GM23338 (cell line): ENCODE measurements around the gene OR12D1. TPM values are rescaled to one million over a fixed set of nuclear protein-coding genes. Genes with fewer than 3 reads are reported as not detected.

Experiments used
- ATAC-seq: fragments of 200-7000 bp; cut with Tn5 transposase; 3 replicates; pipeline ENCODE4 v1.9.1; 2020
- DNase-seq: peaks from one replicate; pipeline ENCODE4 v3.0.0-alpha.2; 2015; ENCODE audit warnings: low spot score
- H2AFZ ChIP-seq: fragments of 200-600 bp; sonication (generic); 2 replicates; pipeline ENCODE4 v1.8.0; 2016; ENCODE audit warnings: antibody characterized with exemption, mild to moderate bottlenecking, moderate library complexity
- H3F3A ChIP-seq: fragments of 200-600 bp; sonication (generic); replicated peaks from 2 replicates; pipeline ENCODE4 v1.8.0; 2017; ENCODE audit warnings: antibody characterized with exemption, mixed run types, low read depth
- H3K27ac ChIP-seq: fragments of 200-600 bp; sonication (generic); 2 replicates; pipeline ENCODE4 v1.6.1; 2016; ENCODE audit warnings: low read depth
- H3K27me3 ChIP-seq: fragments of 200-600 bp; sonication (generic); 2 replicates; pipeline ENCODE4 v1.8.0; 2016; ENCODE audit warnings: mild to moderate bottlenecking, mixed run types, moderate library complexity; ENCODE audit not compliant: insufficient read depth
- H3K36me3 ChIP-seq: fragments of 200-600 bp; sonication (generic); 2 replicates; pipeline ENCODE4 v1.8.0; 2016; ENCODE audit warnings: mild to moderate bottlenecking; ENCODE audit not compliant: insufficient read depth
- H3K4me1 ChIP-seq: fragments of 200-600 bp; sonication (generic); 2 replicates; pipeline ENCODE4 v1.8.0; 2016; ENCODE audit warnings: mild to moderate bottlenecking, moderate library complexity; ENCODE audit not compliant: insufficient read depth
- H3K4me2 ChIP-seq: fragments of 200-600 bp; sonication (generic); 2 replicates; pipeline ENCODE4 v1.7.1; 2017; ENCODE audit warnings: mixed run types
- H3K4me3 ChIP-seq: fragments of 200-600 bp; sonication (generic); 2 replicates; pipeline ENCODE4 v1.6.1; 2016; ENCODE audit warnings: mixed run types
- H3K79me2 ChIP-seq: fragments of 200-600 bp; sonication (generic); replicated peaks from 2 replicates; pipeline ENCODE4 v1.8.0; 2017; ENCODE audit warnings: mild to moderate bottlenecking; ENCODE audit not compliant: insufficient read depth
- H3K9me2 ChIP-seq: fragments of 200-600 bp; sonication (generic); 2 replicates; pipeline ENCODE4 v1.8.0; 2017; ENCODE audit not compliant: insufficient read depth
- H4K20me1 ChIP-seq: fragments of 200-600 bp; sonication (generic); replicated peaks from 2 replicates; pipeline ENCODE4 v1.8.0; 2017; ENCODE audit warnings: mild to moderate bottlenecking; ENCODE audit not compliant: insufficient read depth
- H3K27ac Mint-ChIP-seq: 2 replicates; pipeline ENCODE4 v1.8.0; 2020; ENCODE audit warnings: inconsistent platforms, mild to moderate bottlenecking, moderate library complexity, mixed read lengths
- H3K27me3 Mint-ChIP-seq: 3 replicates; pipeline ENCODE4 v1.8.0; 2022; ENCODE audit warnings: low read depth, mild to moderate bottlenecking, moderate library complexity, mixed read lengths, inconsistent platforms; ENCODE audit not compliant: insufficient read depth, poor library complexity
- H3K36me3 Mint-ChIP-seq: 3 replicates; pipeline ENCODE4 v1.8.0; 2021; ENCODE audit warnings: low read depth, mild to moderate bottlenecking, inconsistent platforms, moderate library complexity, mixed read lengths
- H3K4me1 Mint-ChIP-seq: 3 replicates; pipeline ENCODE4 v1.8.0; 2020; ENCODE audit warnings: mild to moderate bottlenecking, inconsistent platforms, mixed read lengths
- H3K4me3 Mint-ChIP-seq: 3 replicates; pipeline ENCODE4 v1.8.0; 2021; ENCODE audit warnings: moderate library complexity, mild to moderate bottlenecking, inconsistent platforms, mixed read lengths
- H3K9me3 Mint-ChIP-seq: 3 replicates; pipeline ENCODE4 v1.8.0; 2020; ENCODE audit warnings: moderate library complexity, mild to moderate bottlenecking, inconsistent platforms, mixed read lengths
- CREB1 ChIP-seq: fragments of 250-450 bp; sonication (Bioruptor Pico); IDR thresholded peaks from 2 replicates; pipeline ENCODE4 v1.5.0; 2020; ENCODE audit warnings: low read depth, mild to moderate bottlenecking, moderate library complexity
- CTCF ChIP-seq, 2 experiments: fragments of 200-600 bp in 1 of 2; sonication (generic) in 1 of 2; conservative IDR thresholded peaks; 2 replicates each; pipeline versions ENCODE4 v1.5.1 to v1.6.1; 2016 to 2017; ENCODE audit warnings: antibody characterized with exemption in 2 of 2, low read depth in 2 of 2, mild to moderate bottlenecking in 2 of 2, moderate library complexity in 1 of 2
- EZH2 ChIP-seq: fragments of 200-600 bp; sonication (generic); IDR thresholded peaks from one replicate; pipeline ENCODE4 v1.8.0; 2017; ENCODE audit warnings: antibody characterized with exemption, mild to moderate bottlenecking, low read depth; ENCODE audit not compliant: unreplicated experiment
- JUNB ChIP-seq: IDR thresholded peaks from one replicate; pipeline ENCODE4 v1.6.1; 2016; ENCODE audit warnings: antibody characterized with exemption; ENCODE audit not compliant: unreplicated experiment
- NANOG ChIP-seq: IDR thresholded peaks from 2 replicates; pipeline ENCODE4 v1.6.1; 2016; ENCODE audit warnings: antibody characterized with exemption, borderline replicate concordance
- POLR2AphosphoS5 ChIP-seq: IDR thresholded peaks from 2 replicates; pipeline ENCODE4 v1.6.1; 2016; ENCODE audit warnings: antibody characterized with exemption, low read depth
- STAT1 ChIP-seq: IDR thresholded peaks from one replicate; pipeline ENCODE4 v1.6.1; 2016; ENCODE audit warnings: antibody characterized with exemption; ENCODE audit not compliant: unreplicated experiment
- ZNF114 ChIP-seq: fragments of 250-450 bp; sonication (Bioruptor Pico); IDR thresholded peaks from 2 replicates; pipeline ENCODE4 v1.5.0; 2020; ENCODE audit warnings: mild to moderate bottlenecking, moderate library complexity
- ZNF331 ChIP-seq: fragments of 250-450 bp; sonication (Bioruptor Pico); IDR thresholded peaks from 2 replicates; pipeline ENCODE4 v1.5.0; 2020; ENCODE audit warnings: low read depth, mild to moderate bottlenecking, moderate library complexity
- polyA plus RNA-seq: library from polyadenylated mRNA; unstranded; fragments of >200 nt; fragmentation: Nextera tagmentation; extraction: Ambion mirVana; gene quantifications from 2 replicates; pipeline ENCODE4 v1.2.1, GENCODE V29; 2016
- total RNA-seq: library from RNA; depleted of rRNA; stranded (reverse); fragments of >200 nt; shearing (Covaris generic); gene quantifications from 2 replicates; pipeline ENCODE4 v1.2.3, GENCODE V29; 2014
- TF ChIP-seq, protein P1 (sequence below): fragments of 250-450 bp; sonication (Bioruptor Pico); IDR thresholded peaks from 2 replicates; pipeline ENCODE4 v1.5.0; 2020; ENCODE audit warnings: mild to moderate bottlenecking, moderate library complexity
- TF ChIP-seq, protein P2 (sequence below): IDR thresholded peaks from one replicate; pipeline ENCODE4 v1.6.1; 2018; ENCODE audit warnings: antibody characterized with exemption; ENCODE audit not compliant: unreplicated experiment

OR12D1 gene
- total and polyA plus RNA-seq, 2 experiments from 2014 or later = not detected

DNA sequence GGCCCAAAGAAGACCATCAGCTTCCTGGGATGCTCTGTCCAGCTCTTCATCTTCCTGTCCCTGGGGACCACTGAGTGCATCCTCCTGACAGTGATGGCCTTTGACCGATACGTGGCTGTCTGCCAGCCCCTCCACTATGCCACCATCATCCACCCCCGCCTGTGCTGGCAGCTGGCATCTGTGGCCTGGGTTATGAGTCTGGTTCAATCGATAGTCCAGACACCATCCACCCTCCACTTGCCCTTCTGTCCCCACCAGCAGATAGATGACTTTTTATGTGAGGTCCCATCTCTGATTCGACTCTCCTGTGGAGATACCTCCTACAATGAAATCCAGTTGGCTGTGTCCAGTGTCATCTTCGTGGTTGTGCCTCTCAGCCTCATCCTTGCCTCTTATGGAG, 47.3 kb downstream of the OR12D1 start:
- Histone ChIP-seq H2AFZ (no peak overlapping the region), H3F3A (no peaks in the 10 kb centered on the region), H3K4me2 (no peak overlapping the region), H3K79me2 (no peaks in the 10 kb centered on the region), H3K27ac (no peak overlapping the region), H3K9me2 (peaks cover 19% of the 10 kb centered on the region), H3K36me3 (no peaks in the 10 kb centered on the region), H3K4me1 (no peaks in the 10 kb centered on the region), H4K20me1 (no peaks in the 10 kb centered on the region), H3K4me3 (no peak overlapping the region), H3K27me3 (no peaks in the 10 kb centered on the region)
- 0 out of 3 replicates have a peak, but pooled peaks cover 2% of the 10 kb centered on the region for H3K4me1 Mint-ChIP-seq
- DNase-seq = no peak
- TF ChIP-seq ZNF114 (CRISPR knock-in tag) = no peak
- TF ChIP-seq, protein P1, sequence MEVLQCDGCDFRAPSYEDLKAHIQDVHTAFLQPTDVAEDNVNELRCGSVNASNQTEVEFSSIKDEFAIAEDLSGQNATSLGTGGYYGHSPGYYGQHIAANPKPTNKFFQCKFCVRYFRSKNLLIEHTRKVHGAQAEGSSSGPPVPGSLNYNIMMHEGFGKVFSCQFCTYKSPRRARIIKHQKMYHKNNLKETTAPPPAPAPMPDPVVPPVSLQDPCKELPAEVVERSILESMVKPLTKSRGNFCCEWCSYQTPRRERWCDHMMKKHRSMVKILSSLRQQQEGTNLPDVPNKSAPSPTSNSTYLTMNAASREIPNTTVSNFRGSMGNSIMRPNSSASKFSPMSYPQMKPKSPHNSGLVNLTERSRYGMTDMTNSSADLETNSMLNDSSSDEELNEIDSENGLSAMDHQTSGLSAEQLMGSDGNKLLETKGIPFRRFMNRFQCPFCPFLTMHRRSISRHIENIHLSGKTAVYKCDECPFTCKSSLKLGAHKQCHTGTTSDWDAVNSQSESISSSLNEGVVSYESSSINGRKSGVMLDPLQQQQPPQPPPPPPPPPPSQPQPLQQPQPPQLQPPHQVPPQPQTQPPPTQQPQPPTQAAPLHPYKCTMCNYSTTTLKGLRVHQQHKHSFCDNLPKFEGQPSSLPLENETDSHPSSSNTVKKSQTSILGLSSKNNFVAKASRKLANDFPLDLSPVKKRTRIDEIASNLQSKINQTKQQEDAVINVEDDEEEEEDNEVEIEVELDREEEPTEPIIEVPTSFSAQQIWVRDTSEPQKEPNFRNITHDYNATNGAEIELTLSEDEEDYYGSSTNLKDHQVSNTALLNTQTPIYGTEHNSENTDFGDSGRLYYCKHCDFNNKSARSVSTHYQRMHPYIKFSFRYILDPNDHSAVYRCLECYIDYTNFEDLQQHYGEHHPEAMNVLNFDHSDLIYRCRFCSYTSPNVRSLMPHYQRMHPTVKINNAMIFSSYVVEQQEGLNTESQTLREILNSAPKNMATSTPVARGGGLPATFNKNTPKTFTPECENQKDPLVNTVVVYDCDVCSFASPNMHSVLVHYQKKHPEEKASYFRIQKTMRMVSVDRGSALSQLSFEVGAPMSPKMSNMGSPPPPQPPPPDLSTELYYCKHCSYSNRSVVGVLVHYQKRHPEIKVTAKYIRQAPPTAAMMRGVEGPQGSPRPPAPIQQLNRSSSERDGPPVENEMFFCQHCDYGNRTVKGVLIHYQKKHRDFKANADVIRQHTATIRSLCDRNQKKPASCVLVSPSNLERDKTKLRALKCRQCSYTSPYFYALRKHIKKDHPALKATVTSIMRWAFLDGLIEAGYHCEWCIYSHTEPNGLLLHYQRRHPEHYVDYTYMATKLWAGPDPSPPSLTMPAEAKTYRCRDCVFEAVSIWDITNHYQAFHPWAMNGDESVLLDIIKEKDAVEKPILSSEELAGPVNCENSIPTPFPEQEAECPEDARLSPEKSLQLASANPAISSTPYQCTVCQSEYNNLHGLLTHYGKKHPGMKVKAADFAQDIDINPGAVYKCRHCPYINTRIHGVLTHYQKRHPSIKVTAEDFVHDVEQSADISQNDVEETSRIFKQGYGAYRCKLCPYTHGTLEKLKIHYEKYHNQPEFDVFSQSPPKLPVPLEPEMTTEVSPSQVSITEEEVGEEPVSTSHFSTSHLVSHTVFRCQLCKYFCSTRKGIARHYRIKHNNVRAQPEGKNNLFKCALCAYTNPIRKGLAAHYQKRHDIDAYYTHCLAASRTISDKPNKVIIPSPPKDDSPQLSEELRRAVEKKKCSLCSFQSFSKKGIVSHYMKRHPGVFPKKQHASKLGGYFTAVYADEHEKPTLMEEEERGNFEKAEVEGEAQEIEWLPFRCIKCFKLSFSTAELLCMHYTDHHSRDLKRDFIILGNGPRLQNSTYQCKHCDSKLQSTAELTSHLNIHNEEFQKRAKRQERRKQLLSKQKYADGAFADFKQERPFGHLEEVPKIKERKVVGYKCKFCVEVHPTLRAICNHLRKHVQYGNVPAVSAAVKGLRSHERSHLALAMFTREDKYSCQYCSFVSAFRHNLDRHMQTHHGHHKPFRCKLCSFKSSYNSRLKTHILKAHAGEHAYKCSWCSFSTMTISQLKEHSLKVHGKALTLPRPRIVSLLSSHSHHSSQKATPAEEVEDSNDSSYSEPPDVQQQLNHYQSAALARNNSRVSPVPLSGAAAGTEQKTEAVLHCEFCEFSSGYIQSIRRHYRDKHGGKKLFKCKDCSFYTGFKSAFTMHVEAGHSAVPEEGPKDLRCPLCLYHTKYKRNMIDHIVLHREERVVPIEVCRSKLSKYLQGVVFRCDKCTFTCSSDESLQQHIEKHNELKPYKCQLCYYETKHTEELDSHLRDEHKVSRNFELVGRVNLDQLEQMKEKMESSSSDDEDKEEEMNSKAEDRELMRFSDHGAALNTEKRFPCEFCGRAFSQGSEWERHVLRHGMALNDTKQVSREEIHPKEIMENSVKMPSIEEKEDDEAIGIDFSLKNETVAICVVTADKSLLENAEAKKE (CRISPR knock-in tag) = no peak
- H3K27me3 Mint-ChIP-seq = peaks cover 2% of the 10 kb centered on the region
- H3K4me3 Mint-ChIP-seq = no peak overlapping the region
- no peak for ATAC-seq
- no peaks in the 10 kb centered on the region for H3K36me3 Mint-ChIP-seq
- H3K27ac Mint-ChIP-seq = no peak overlapping the region
- H3K9me3 Mint-ChIP-seq = no peaks in the 10 kb centered on the region

- 0 out of 3 replicates have a peak, but pooled peaks cover 2% of the 10 kb centered on the region for H3K4me1 Mint-ChIP-seq
- peaks cover 2% of the 10 kb centered on the region for H3K27me3 Mint-ChIP-seq
- H2AFZ ChIP-seq = no peak overlapping the region
- no peak for ATAC-seq
- no peaks in the 10 kb centered on the region for H3K36me3 Mint-ChIP-seq
- H3K79me2 ChIP-seq = no peaks in the 10 kb centered on the region
- H4K20me1 ChIP-seq = no peaks in the 10 kb centered on the region
- no peaks in the 10 kb centered on the region for H3K36me3 ChIP-seq
- no peaks in the 10 kb centered on the region for H3K27me3 ChIP-seq
- H3K4me3 Mint-ChIP-seq = no peak overlapping the region
- no peak for DNase-seq
- no peaks in the 10 kb centered on the region for H3K9me3 Mint-ChIP-seq
- H3K4me2 ChIP-seq = no peak overlapping the region
- no peak overlapping the region for H3K4me3 ChIP-seq
- no peaks in the 10 kb centered on the region for H3K4me1 ChIP-seq
- peaks cover 23% of the 10 kb centered on the region for H3K9me2 ChIP-seq
- no peak overlapping the region for H3K27ac Mint-ChIP-seq
- H3F3A ChIP-seq = no peaks in the 10 kb centered on the region
- H3K27ac ChIP-seq = no peak overlapping the region
- TF ChIP-seq NANOG (no peak), CREB1 (CRISPR knock-in tag) (no peak), ZNF331 (CRISPR knock-in tag) (no peak), JUNB (no peak), CTCF (conservative IDR thresholded peaks at IDR 0.05; ENCODE audit: low read depth in 2 of 2) (no peak), POLR2AphosphoS5 (no peak), STAT1 (no peak), EZH2 (no peak)
- TF ChIP-seq, protein P2, sequence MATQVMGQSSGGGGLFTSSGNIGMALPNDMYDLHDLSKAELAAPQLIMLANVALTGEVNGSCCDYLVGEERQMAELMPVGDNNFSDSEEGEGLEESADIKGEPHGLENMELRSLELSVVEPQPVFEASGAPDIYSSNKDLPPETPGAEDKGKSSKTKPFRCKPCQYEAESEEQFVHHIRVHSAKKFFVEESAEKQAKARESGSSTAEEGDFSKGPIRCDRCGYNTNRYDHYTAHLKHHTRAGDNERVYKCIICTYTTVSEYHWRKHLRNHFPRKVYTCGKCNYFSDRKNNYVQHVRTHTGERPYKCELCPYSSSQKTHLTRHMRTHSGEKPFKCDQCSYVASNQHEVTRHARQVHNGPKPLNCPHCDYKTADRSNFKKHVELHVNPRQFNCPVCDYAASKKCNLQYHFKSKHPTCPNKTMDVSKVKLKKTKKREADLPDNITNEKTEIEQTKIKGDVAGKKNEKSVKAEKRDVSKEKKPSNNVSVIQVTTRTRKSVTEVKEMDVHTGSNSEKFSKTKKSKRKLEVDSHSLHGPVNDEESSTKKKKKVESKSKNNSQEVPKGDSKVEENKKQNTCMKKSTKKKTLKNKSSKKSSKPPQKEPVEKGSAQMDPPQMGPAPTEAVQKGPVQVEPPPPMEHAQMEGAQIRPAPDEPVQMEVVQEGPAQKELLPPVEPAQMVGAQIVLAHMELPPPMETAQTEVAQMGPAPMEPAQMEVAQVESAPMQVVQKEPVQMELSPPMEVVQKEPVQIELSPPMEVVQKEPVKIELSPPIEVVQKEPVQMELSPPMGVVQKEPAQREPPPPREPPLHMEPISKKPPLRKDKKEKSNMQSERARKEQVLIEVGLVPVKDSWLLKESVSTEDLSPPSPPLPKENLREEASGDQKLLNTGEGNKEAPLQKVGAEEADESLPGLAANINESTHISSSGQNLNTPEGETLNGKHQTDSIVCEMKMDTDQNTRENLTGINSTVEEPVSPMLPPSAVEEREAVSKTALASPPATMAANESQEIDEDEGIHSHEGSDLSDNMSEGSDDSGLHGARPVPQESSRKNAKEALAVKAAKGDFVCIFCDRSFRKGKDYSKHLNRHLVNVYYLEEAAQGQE = no peak
Observed at GRCh38 chr6:29465279-29465678, 50.6 kb downstream of the OR12D1 start.
